GM12892 (cell line): ENCODE data around the gene APEH.

Experiments
- DNase-seq: peaks from one replicate; pipeline ENCODE4 v3.0.0; 2011; ENCODE audit not compliant: insufficient read length
- FAIRE-seq: peaks from 2 replicates; lab custom pipeline; 2011; peaks lifted over from hg19 to GRCh38; lab: Jason Lieb, UNC
- POLR2A ChIP-seq: IDR thresholded peaks from 2 replicates; pipeline ENCODE4 v1.6.1; 2011; ENCODE audit warnings: low read depth, low read length, control low read depth
- POLR2AphosphoS5 ChIP-seq: IDR thresholded peaks from 2 replicates; pipeline ENCODE4 v1.6.1; 2011; ENCODE audit warnings: low read depth, low read length, control low read depth
- TAF1 ChIP-seq: IDR thresholded peaks from 2 replicates; pipeline ENCODE4 v1.6.1; 2011; ENCODE audit warnings: low read depth, mild to moderate bottlenecking, control low read depth, low read length, borderline replicate concordance

Gene APEH

GRCh38 chr3:49714728-49715550 lies 40.8 kb downstream of the APEH start:
- peak; percentile 28; the same call in 1 of the 2 replicates for TF ChIP-seq POLR2A
- TF ChIP-seq POLR2AphosphoS5: no peak
- no peak for TF ChIP-seq TAF1
- no peak for DNase-seq
- FAIRE-seq: no peak

GRCh38 chr3:49715611-49716121 lies 41.5 kb downstream of the APEH start:
- no peak for FAIRE-seq
- TF ChIP-seq TAF1: no peak
- no peak for TF ChIP-seq POLR2A
- TF ChIP-seq POLR2AphosphoS5: no peak
- no peak for DNase-seq

GRCh38 chr3:49716169-49716568 lies 42.0 kb downstream of the APEH start:
- DNase-seq (no peak), FAIRE-seq (no peak)
- TF ChIP-seq POLR2A (no peak), POLR2AphosphoS5 (no peak), TAF1 (no peak)

- FAIRE-seq: no peak
- TF ChIP-seq POLR2A (no peak), POLR2AphosphoS5 (no peak; the same call in 1 of the 2 replicates), TAF1 (no peak)
- DNase-seq: no peak
Observed at GRCh38 chr3:49716691-49717210, 42.6 kb downstream of the APEH start.

- DNase-seq (no peak), FAIRE-seq (no peak)
- no peak for TF ChIP-seq TAF1
- TF ChIP-seq POLR2A: no peak; the same call in 1 of the 2 replicates
- TF ChIP-seq POLR2AphosphoS5: no peak; the same call in none of the 2 replicates
Observed at GRCh38 chr3:49717211-49717958, 43.2 kb downstream of the APEH start.

- TF ChIP-seq TAF1: no peak
- no peak for TF ChIP-seq POLR2A
- TF ChIP-seq POLR2AphosphoS5: no peak
- no peak for FAIRE-seq
- no peak for DNase-seq
Observed at GRCh38 chr3:49717959-49718857, 44.1 kb downstream of the APEH start.

- no peak for TF ChIP-seq POLR2A
- no peak for TF ChIP-seq POLR2AphosphoS5
- TF ChIP-seq TAF1: no peak
- FAIRE-seq (no peak), DNase-seq (no peak)
Observed at GRCh38 chr3:49718858-49719213, 44.7 kb downstream of the APEH start.

GRCh38 chr3:49719214-49719884 lies 45.2 kb downstream of the APEH start, which contains the start of gene AMIGO3:
TSS of gene AMIGO3 (minus strand) at chr3:49719684. CDS start at chr3:49719465, 219 bp downstream.
- peak; percentile 97 for DNase-seq
- TF ChIP-seq POLR2AphosphoS5: peak; percentile 90
- TF ChIP-seq TAF1: no peak
- TF ChIP-seq POLR2A: peak; percentile 73; the same call in 1 of the 2 replicates
- FAIRE-seq: peak; percentile 85

- TF ChIP-seq POLR2AphosphoS5: peak; percentile 19; the same call in 1 of the 2 replicates
- no peak for TF ChIP-seq TAF1
- no peak for TF ChIP-seq POLR2A
- DNase-seq: no peak
- FAIRE-seq: no peak
Observed at GRCh38 chr3:49720855-49721595, 46.9 kb downstream of the APEH start.

GRCh38 chr3:49721596-49721895 lies 47.4 kb downstream of the APEH start:
- FAIRE-seq (no peak), DNase-seq (no peak)
- TF ChIP-seq TAF1 (no peak), POLR2AphosphoS5 (no peak), POLR2A (no peak)
